ENCODE results near the gene KLK4. TPM values are rescaled to one million over a fixed set of nuclear protein-coding genes. Genes with fewer than 3 reads are reported as not detected.

The KLK4 gene
- total and polyA plus RNA-seq, 12 donors = not detected

- Histone ChIP-seq H3K4me3 (no peak overlapping the region), H3K4me1 (peaks cover 0 to 5% (median 0%) of the 10 kb centered on the region in 9 donors), H3K27me3 (peaks cover 0 to 89% (median 80%) of the 10 kb centered on the region in 7 donors), H3K36me3 (no peaks in the 10 kb centered on the region), H3K9me3 (no peaks in the 10 kb centered on the region), H3K27ac (no peak overlapping the region)
- TF ChIP-seq, protein P1, sequence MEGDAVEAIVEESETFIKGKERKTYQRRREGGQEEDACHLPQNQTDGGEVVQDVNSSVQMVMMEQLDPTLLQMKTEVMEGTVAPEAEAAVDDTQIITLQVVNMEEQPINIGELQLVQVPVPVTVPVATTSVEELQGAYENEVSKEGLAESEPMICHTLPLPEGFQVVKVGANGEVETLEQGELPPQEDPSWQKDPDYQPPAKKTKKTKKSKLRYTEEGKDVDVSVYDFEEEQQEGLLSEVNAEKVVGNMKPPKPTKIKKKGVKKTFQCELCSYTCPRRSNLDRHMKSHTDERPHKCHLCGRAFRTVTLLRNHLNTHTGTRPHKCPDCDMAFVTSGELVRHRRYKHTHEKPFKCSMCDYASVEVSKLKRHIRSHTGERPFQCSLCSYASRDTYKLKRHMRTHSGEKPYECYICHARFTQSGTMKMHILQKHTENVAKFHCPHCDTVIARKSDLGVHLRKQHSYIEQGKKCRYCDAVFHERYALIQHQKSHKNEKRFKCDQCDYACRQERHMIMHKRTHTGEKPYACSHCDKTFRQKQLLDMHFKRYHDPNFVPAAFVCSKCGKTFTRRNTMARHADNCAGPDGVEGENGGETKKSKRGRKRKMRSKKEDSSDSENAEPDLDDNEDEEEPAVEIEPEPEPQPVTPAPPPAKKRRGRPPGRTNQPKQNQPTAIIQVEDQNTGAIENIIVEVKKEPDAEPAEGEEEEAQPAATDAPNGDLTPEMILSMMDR (IDR thresholded peaks at IDR 0.05) = no peak
- 2% methylated on average over 36 of the region's 36 CpGs for WGBS, 2 donors
- peak in 2 of 8 donors; percentile 22 to 39 for ATAC-seq
- intact Hi-C loops (cut with DNase I) = no loop called here
- peak in 1 of 2 donors; percentile 22 for DNase-seq
Observed at GRCh38 chr19:50909240-50910070, 1.7 kb downstream of the KLK4 start.

DNA sequence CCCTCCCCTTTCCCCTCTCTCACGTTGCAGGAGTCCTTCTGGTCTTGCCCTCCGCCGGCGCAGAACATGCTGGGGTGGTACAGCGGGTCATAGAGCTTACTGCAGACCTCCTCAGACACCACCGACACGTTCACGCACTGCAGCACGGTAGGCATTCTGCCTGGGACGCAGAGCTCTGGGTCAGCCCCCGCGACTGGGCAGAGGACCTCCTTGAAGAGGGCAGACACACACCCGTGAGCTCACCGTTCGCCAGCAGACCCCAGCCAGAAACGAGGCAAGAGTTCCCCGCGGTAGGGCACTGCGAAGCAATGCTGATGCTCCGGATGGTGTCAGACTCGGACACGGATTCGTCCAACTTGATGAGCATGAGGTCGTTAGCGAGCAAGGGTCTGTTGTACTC is 2.9 kb downstream of the KLK4 start:
- Histone ChIP-seq H3K4me1 (peaks cover 0 to 5% (median 0%) of the 10 kb centered on the region in 9 donors), H3K9me3 (no peaks in the 10 kb centered on the region), H3K4me3 (no peak overlapping the region), H3K27me3 (peaks cover 0 to 95% (median 80%) of the 10 kb centered on the region in 7 donors), H3K27ac (no peak overlapping the region), H3K36me3 (no peaks in the 10 kb centered on the region)
- intact Hi-C loops (cut with DNase I) = no loop called here
- TF ChIP-seq, protein P1 (IDR thresholded peaks at IDR 0.05) = no peak
- 55% methylated on average over 25 of the region's 25 CpGs for WGBS, 2 donors
- no peak for DNase-seq
- peak in 1 of 8 donors; percentile 50 for ATAC-seq

- no peaks in the 10 kb centered on the region for H3K9me3 ChIP-seq
- H3K4me1 ChIP-seq = peaks cover 0 to 5% (median 0%) of the 10 kb centered on the region in 9 donors
- WGBS, 2 donors = 11 to 19% methylated on average over 5 of the region's 5 CpGs
- intact Hi-C loops (cut with DNase I) = no loop called here
- no peaks in the 10 kb centered on the region for H3K36me3 ChIP-seq
- H3K27me3 ChIP-seq = peaks cover 0 to 82% (median 58%) of the 10 kb centered on the region in 7 donors
- DNase-seq = no peak
- no peak overlapping the region for H3K27ac ChIP-seq
- H3K4me3 ChIP-seq = no peak overlapping the region
- no peak for ATAC-seq
- TF ChIP-seq, protein P1 (IDR thresholded peaks at IDR 0.05) = peak in 7 of 9 donors; percentile 17 to 43 (median 22)
Observed at GRCh38 chr19:50906217-50906616, 5.0 kb downstream of the KLK4 start.

DNA sequence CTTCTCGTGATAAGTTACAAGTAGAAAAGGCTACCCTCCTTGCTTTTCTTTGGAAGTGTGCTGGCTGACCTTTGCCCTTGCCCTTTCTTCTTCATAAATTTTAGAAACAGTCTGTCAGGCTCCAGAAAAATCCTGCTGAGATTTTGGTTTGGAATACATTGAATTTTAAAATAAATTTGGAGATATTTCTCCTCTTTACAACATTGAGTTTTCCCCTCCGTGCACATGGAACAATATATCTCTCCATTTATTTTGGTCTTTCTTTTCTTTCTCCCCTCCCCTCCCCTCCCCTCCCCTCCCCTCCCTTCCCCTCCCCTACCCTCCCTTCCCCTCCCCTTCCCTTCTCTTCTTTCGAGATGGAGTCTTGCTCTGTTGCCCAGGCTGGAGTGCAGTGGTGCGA is 8.6 kb downstream of the KLK4 start:
- intact Hi-C loops (cut with DNase I) = no loop called here
- H3K36me3 ChIP-seq = no peaks in the 10 kb centered on the region

More for the DNA sequence above, 8.6 kb downstream of the KLK4 start:
- ATAC-seq = no peak
- Histone ChIP-seq H3K27ac (no peak overlapping the region), H3K9me3 (no peaks in the 10 kb centered on the region), H3K4me3 (no peak overlapping the region), H3K4me1 (no peaks in the 10 kb centered on the region), H3K27me3 (peaks cover 0 to 59% (median 48%) of the 10 kb centered on the region in 7 donors)
- DNase-seq = no peak
- TF ChIP-seq, protein P1 (IDR thresholded peaks at IDR 0.05) = no peak
- 65 to 74% methylated on average over 2 to 3 of the region's 4 CpGs for WGBS, 2 donors
